Endometrial microvascular endothelial cells (primary cell): ENCODE data around the gene TMEM242. TPM values are rescaled to one million over a fixed set of nuclear protein-coding genes. Genes with fewer than 3 reads are reported as not detected.

Experiments used
- in situ Hi-C: cut with HindIII; loops from 2 replicates; pipeline ENCODE4 v1.10.0; 2017; ENCODE audit warnings: low sequenced_read_pairs, low pct_unique_long_range_greater_than_20kb; ENCODE audit errors: inconsistent ontology term
- total RNA-seq: library from RNA; depleted of rRNA; stranded (reverse); fragments of >200 nt; gene quantifications from one replicate; pipeline ENCODE4 v1.2.3, GENCODE V29; 2015; ENCODE audit errors: inconsistent ontology term

TMEM242 gene
- total RNA-seq, 1 donor from 2014 or later: 6.6 TPM

DNA sequence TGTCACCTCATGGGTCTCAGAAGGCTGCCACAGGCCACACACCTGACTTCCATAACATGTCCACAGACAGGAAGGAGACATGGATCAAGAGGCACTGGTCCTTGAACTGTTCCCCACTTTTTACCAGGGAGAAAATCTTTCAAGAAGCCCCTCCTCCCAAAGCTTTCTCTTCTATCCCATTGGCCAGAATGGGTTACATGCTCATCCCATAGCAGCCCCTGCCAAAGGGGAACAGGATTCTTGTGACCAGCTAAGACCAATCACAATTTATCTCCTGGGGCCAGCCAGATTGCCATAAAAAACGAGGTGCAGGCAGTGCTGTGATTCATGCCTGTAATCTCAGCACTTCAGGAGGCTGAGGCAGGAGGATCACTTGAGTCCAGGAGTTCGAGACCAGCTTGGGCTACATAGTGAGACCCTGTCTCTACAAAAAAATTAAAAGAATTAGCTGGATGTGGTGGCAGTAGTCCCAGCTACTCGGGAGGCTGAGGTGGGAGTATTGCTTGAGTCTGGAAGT lies 59.4 kb downstream of the TMEM242 start:
- in situ Hi-C loops: no loop called here

DNA sequence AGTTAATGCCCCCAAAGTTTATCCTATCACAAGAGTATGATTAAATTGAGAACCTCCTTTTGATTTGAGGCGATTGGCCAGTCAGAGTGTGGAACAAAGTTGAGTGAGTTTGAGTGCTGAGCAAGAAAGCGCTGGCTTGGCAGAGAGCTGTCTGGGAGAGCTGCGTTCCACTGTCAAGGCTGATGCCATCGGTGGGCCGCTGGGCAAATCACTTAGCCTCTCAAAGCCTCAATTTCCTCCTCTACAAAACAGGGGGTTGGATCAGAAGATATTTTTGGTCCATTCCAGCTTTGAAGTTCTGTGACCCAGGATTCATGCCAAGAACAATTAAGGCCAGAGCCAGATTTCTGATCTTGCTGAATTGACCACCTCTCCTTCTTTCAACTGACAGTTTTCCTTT lies 60.2 kb downstream of the TMEM242 start:
- in situ Hi-C loops: no loop called here

DNA sequence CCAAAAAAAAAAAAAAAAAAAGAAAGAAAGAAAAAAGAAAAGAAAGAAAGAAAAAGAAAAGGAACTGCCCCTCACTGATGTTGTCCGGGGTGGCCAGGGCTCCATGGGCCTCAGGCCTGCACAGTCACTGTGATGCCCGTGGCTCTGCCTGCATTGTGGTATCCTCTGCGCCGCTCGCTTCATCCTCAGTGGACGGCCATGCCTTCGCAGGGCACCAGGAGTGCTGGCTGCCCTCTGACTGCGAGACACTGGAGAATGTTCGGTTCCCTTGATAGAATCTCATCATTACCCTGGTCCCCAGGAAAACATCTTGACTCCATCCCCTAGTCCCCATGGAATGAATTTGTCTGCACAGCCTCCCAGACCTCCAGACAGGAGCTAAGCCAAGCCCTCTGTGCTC lies 61.7 kb downstream of the TMEM242 start:
- in situ Hi-C loops: no loop called here

- in situ Hi-C loops: no loop called here
These were observed 62.4 kb downstream of the TMEM242 start for GRCh38 chr6:157260735-157261410.

GRCh38 chr6:157259443-157259842 lies 63.9 kb downstream of the TMEM242 start:
- in situ Hi-C loops: no loop called here

DNA sequence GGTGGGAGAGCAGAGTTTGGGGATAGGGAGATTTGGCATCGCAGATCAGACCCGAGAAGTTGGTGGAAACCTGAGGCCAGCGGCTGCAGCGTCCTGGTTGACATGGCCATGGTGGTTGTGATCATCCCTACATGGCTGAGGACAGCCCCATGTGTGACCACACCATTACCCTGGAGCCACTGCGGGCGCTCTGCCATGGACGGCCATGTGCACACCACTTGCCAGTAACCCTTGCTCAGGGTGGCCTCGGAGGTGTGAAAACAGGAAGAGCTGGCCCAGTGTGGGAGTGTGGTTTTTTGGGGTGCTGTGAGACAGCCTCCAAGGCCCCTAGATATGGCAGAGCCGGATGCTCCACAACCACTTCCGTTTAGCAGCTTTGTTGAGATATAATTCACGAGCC lies 64.4 kb downstream of the TMEM242 start:
- in situ Hi-C loops: no loop called here

DNA sequence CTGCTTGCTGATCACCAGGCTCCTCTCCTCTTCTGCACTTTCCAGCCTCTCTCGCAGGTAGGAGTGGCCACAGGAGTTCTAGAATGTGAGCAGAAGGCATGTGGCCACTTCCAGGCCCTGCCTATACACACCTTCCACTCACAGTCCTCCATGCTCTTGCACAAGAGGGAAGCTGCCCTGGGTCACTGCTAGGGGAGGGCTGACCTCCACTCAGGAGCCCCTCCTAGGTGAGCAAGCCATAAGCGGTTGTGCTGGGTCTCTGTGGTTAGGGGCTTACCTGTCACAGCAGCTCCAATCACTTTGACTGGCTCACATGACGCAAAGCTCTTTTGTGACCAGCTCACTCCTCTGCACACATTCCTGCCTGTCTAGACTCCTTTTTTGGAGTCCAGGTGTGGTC lies 68.2 kb downstream of the TMEM242 start:
- in situ Hi-C loops: no loop called here

DNA sequence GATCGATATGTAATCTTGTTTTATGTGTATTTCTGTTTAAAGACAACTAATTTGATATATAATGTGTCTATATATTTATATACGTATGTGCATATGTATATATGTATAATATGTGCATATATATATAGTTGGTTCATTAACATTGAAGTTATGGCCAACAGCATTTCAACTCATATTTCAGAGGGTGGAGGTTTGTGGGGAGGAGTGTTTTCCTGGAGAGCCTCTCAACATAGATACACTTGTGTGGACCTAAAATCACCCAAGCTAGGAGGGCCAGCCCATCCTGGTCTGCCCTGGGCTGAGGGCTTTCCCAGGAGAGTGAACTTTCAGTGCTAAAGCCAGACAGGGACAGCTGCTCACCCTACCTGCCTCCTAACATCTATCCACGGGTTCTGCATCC lies 68.8 kb downstream of the TMEM242 start:
- in situ Hi-C loops: no loop called here

DNA sequence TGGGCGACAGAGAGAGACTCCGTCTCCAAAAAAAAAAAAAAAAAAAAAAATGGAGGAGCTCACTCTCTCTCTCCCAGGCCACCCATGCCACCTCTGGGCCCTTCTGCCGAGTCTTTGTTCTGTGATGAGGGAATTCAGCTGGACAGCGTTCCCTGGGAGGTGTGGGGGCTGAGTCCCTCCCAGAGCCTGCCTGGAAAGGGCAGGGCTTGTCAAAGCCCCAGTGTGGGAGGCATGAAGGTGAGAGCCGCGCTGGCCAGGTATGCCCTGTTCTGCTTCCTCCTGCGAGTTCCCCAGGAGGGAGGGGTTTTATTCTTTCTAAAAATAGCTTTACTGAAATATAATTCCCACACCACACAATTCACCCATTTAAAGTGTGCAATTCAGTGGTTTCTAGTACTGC lies 69.6 kb downstream of the TMEM242 start:
- in situ Hi-C loops: no loop called here

GRCh38 chr6:157253017-157253416 lies 70.3 kb downstream of the TMEM242 start:
- in situ Hi-C loops: no loop called here

- in situ Hi-C loops: no loop called here
These were observed 71.6 kb downstream of the TMEM242 start for GRCh38 chr6:157251586-157252247.

- in situ Hi-C loops: no loop called here
These were observed 73.5 kb downstream of the TMEM242 start for GRCh38 chr6:157249826-157250225.

DNA sequence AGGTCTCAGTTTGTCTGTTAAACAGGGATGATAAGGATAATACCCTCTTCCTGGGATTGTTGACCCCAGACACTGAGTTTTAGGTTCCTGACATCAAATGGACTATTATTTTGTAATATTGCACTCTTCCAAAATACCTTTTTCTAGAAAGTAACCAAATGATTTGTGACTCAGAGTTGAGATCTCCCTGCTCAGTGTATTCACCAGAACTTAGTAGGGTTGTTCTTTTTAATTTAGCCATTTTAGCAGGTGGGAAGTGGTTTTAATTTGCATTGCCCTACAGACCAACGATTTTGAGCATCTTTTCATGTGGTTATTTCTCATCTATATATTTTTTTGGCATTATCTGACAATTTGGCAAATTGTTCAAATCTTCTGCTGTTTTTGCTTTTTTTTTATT lies 75.1 kb downstream of the TMEM242 start:
- in situ Hi-C loops: no loop called here

DNA sequence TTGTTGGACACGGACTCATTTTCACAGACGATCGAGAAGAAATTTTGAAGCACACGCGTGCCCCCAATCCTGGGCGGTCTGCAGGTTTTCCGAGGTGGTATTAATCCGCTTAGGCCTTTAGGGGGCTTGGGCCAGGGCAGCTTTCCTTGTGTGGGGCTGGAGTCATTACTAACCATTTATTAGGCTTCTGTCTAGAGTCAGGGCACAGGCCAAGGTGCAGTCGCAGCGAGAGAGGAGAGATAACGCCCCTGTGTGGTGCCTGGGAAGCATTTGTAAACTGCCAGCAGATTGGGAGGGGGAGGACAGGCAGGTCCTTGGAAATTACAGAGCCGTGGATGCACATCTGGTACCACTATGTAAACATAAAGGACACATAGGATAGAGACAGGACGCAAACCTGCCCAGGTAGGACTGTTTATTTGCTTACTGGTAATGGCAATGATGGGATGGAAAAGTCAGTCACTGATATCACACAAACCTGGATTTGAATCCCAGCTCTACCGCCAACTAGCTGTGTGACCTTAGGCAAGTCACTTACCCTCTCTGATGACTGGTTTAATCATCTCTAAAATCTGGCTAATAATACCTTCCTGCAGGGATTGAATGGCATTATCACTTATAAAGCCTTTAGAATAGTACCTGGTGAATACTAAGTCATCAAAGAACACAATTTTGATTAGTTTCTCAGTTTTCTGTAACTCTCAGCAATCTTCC lies 76.4 kb downstream of the TMEM242 start:
- in situ Hi-C loops: no loop called here

GRCh38 chr6:157246048-157246630 lies 77.2 kb downstream of the TMEM242 start:
- in situ Hi-C loops: no loop called here

- in situ Hi-C loops: no loop called here
These were observed 77.9 kb downstream of the TMEM242 start for GRCh38 chr6:157245436-157245835.

DNA sequence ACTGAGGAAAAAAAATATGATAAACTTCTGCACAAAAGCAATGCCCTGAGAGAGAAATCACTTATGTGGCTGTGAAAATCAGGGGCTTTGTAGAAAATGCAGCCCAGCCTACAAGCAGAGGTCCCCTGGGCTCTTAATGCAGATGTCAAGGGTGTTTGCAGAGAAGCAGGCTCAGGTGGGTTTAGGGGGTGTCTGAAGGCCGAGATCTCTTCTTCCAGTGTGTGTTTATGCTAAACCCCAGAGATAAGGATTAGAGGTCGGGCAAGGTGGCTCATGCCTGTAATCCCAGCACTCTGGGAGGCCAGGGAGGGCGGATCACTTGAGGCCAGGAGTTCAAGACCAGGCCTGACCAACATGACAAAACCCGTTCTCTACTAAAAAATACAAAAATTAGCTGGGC lies 78.5 kb downstream of the TMEM242 start:
- in situ Hi-C loops: no loop called here

DNA sequence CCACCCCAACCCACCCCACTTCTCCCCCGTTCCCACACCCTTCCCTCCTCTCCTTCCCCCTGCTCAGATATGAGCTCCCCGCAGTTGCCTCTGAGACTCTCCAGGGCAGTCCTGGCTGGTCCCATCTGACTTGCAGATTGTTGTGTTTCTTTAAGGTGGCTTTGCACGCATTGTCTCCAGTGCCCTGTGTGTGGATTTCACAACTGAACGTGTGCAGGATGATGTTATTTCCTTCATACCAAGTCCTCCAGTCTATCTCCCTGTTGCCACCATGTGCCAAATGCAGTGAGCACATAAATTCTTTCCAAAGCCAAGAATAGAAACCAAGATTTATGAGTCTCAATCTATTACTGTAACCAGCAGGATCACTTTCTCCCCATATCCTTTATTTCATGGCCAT lies 79.1 kb downstream of the TMEM242 start:
- in situ Hi-C loops: no loop called here

GRCh38 chr6:157242791-157243190 lies 80.5 kb downstream of the TMEM242 start:
- in situ Hi-C loops: no loop called here

GRCh38 chr6:157240960-157241311 lies 82.4 kb downstream of the TMEM242 start:
- in situ Hi-C loops: no loop called here
